Measurements from ENCODE around the gene KLHDC3. TPM values are rescaled to one million over a fixed set of nuclear protein-coding genes. Genes with fewer than 3 reads are reported as not detected.

KLHDC3 gene
- total RNA-seq, 6 experiments from 2014 or later: 26.4 to 46.2 (median 41.7) TPM

- DNase-seq (no peak), ATAC-seq (peak in 1 of 4 donors; percentile 5)
- no peak for TF ChIP-seq CTCF (IDR thresholded peaks at IDR 0.05)
- TF ChIP-seq POLR2A (IDR thresholded peaks at IDR 0.05): no peak
- peaks cover 0 to 33% (median 15%) of the 10 kb centered on the region in 4 donors for H3K36me3 ChIP-seq
- no peaks in the 10 kb centered on the region for H3K27me3 ChIP-seq
- intact Hi-C loops (cut with DNase I): no loop called here
- H3K4me1 ChIP-seq: peaks cover 0 to 18% (median 0%) of the 10 kb centered on the region in 4 donors
- WGBS (ENCODE audit: insufficient coverage, low coverage, low lambda C conversion rate, missing lambda C conversion rate): 0% methylated on average over 1 of the region's 4 CpGs
- peak overlapping the region in 1 of 3 donors; percentile 13 for H3K27ac ChIP-seq
- no peak overlapping the region for H3K4me3 ChIP-seq
- no peaks in the 10 kb centered on the region for H3K9me3 ChIP-seq
These were observed 45.3 kb upstream of the KLHDC3 start for GRCh38 chr6:42968783-42969182.

GRCh38 chr6:42969431-42969830 lies 44.6 kb upstream of the KLHDC3 start:
- 80% methylated on average over 2 of the region's 2 CpGs for WGBS (ENCODE audit: insufficient coverage, low coverage, low lambda C conversion rate, missing lambda C conversion rate)
- Histone ChIP-seq H3K27me3 (no peaks in the 10 kb centered on the region), H3K4me3 (no peak overlapping the region), H3K27ac (no peak overlapping the region), H3K9me3 (no peaks in the 10 kb centered on the region), H3K36me3 (peaks cover 0 to 26% (median 12%) of the 10 kb centered on the region in 4 donors), H3K4me1 (peaks cover 0 to 18% (median 0%) of the 10 kb centered on the region in 4 donors)
- intact Hi-C loops (cut with DNase I): no loop called here
- peak in 3 of 4 donors; percentile 9 to 35 (median 24) for ATAC-seq
- DNase-seq: no peak
- no peak for TF ChIP-seq POLR2A (IDR thresholded peaks at IDR 0.05)
- no peak for TF ChIP-seq CTCF (IDR thresholded peaks at IDR 0.05)

- peaks cover 0 to 18% (median 0%) of the 10 kb centered on the region in 4 donors for H3K4me1 ChIP-seq
- intact Hi-C loops (cut with DNase I): no loop called here
- no peak for ATAC-seq
- no peak overlapping the region for H3K4me3 ChIP-seq
- 67% methylated on average over 2 of the region's 4 CpGs for WGBS (ENCODE audit: insufficient coverage, low coverage, low lambda C conversion rate, missing lambda C conversion rate)
- H3K27ac ChIP-seq: no peak overlapping the region
- H3K9me3 ChIP-seq: no peaks in the 10 kb centered on the region
- H3K27me3 ChIP-seq: no peaks in the 10 kb centered on the region
- no peak for DNase-seq
- peaks cover 0 to 21% (median 9%) of the 10 kb centered on the region in 4 donors for H3K36me3 ChIP-seq
- TF ChIP-seq POLR2A (IDR thresholded peaks at IDR 0.05): no peak
- no peak for TF ChIP-seq CTCF (IDR thresholded peaks at IDR 0.05)
These were observed 44.1 kb upstream of the KLHDC3 start for GRCh38 chr6:42969934-42970333.

GRCh38 chr6:42970871-42971612 lies 43.0 kb upstream of the KLHDC3 start:
- Histone ChIP-seq H3K27ac (no peak overlapping the region), H3K4me3 (no peak overlapping the region), H3K4me1 (peaks cover 0 to 18% (median 0%) of the 10 kb centered on the region in 4 donors), H3K9me3 (no peaks in the 10 kb centered on the region), H3K36me3 (peaks cover 0 to 10% (median 5%) of the 10 kb centered on the region in 4 donors), H3K27me3 (no peaks in the 10 kb centered on the region)
- peak in 1 of 4 donors; percentile 73 for ATAC-seq
- WGBS (ENCODE audit: insufficient coverage, low coverage, low lambda C conversion rate, missing lambda C conversion rate): 45% methylated on average over 1 of the region's 4 CpGs
- no peak for DNase-seq
- no peak for TF ChIP-seq CTCF (IDR thresholded peaks at IDR 0.05)
- no peak for TF ChIP-seq POLR2A (IDR thresholded peaks at IDR 0.05)
- intact Hi-C loops (cut with DNase I): no loop called here

All from right lobe of liver (tissue), 6 donors.